GM12892 (cell line): ENCODE measurements around the gene SORCS3.
A peak's percentile ranks its signal among the peaks of the same experiment; 100 is the strongest.

Experiments
- DNase-seq: peaks from one replicate; pipeline ENCODE4 v3.0.0; 2011; ENCODE audit not compliant: insufficient read length
- FAIRE-seq: peaks from 2 replicates; lab custom pipeline; 2011; peaks lifted over from hg19 to GRCh38; lab: Jason Lieb, UNC
- POLR2A ChIP-seq: IDR thresholded peaks from 2 replicates; pipeline ENCODE4 v1.6.1; 2011; ENCODE audit warnings: low read depth, low read length, control low read depth
- POLR2AphosphoS5 ChIP-seq: IDR thresholded peaks from 2 replicates; pipeline ENCODE4 v1.6.1; 2011; ENCODE audit warnings: low read depth, low read length, control low read depth
- TAF1 ChIP-seq: IDR thresholded peaks from 2 replicates; pipeline ENCODE4 v1.6.1; 2011; ENCODE audit warnings: low read depth, mild to moderate bottlenecking, control low read depth, low read length, borderline replicate concordance

The SORCS3 gene

DNA sequence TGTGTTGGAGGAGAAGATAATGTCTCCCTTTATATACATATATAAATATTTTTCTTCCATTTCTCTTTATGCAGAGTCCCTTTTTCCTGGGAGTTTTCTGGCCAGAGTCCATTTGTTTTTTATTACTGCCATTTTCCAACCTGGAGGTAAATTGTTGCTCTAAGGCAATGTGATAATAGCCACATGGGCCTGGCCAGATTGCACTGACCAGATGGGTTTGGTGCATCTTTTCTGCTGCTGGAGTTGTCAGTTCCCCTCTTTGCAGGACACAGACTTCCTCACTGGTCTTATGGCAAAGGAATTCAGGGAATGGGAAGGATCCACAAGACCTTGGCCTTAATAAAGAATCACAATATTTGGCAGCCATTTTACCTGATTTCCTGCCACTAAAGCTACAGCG, 254.9 kb downstream of the SORCS3 start:
- TF ChIP-seq POLR2A, result no peak
- no peak for TF ChIP-seq TAF1
- TF ChIP-seq POLR2AphosphoS5, result no peak
- no peak for FAIRE-seq
- DNase-seq, result no peak

DNA sequence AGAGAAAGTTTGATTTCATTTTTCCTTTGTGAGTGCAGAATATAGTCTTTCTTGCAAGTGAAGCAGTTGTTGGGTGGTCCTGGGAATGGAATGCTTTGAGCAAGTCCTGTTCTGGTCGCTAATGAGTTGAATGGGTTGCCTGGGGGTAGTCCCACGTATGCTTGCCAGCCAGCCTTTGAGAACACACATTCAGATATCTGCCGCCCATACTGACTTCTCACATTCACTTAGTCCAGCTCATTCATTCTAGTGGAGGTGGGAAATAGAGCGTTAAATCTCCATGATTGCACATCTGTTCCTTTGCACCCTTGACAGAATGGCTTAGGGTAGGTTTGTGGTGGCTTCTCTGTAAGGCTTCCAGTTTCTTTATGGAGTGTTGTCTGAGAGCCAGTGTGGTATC, 256.6 kb downstream of the SORCS3 start:
- DNase-seq (no peak), FAIRE-seq (no peak)
- no peak for TF ChIP-seq TAF1
- no peak for TF ChIP-seq POLR2AphosphoS5
- TF ChIP-seq POLR2A, result no peak

DNA sequence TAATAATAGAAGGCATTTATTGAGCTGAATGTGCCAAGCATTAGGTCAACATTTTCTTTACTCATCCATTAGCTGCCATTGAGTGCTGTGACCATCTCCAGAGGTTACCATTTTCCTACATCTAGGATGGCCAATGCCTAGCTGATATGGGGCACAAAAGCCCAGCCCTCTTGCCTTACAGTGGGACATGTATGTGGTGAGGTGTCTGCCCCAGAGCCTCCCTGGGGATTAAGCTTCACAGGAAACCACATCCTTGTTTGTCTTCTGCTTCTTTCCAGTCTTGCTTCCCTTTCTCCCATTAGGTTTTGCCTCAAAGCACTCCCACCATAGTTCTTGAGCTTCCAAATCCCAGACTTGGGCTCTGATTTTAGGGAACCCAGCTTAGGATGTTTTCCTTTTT, 258.7 kb downstream of the SORCS3 start:
- TF ChIP-seq TAF1 (no peak), POLR2A (no peak), POLR2AphosphoS5 (no peak)
- FAIRE-seq, result no peak
- no peak for DNase-seq

DNA sequence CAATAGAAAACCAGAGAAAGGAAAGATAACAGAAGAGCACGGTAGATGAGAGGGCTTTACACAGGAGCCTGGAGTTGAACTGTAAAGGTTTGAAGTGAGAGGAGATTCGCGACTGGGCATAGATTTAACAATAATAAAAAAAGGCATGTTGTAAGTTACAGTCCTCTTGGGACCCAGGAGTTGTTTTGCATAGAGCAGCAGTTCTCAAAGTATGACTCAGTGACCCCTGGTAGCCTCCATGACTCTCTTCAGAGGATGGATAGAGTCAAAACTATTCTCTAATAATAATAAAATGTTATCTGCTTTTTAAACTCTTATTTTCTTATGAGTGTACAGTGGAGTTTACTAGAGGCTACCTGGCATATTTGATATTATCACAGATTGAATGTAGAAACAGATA, 262.3 kb downstream of the SORCS3 start:
- FAIRE-seq, result no peak

DNA sequence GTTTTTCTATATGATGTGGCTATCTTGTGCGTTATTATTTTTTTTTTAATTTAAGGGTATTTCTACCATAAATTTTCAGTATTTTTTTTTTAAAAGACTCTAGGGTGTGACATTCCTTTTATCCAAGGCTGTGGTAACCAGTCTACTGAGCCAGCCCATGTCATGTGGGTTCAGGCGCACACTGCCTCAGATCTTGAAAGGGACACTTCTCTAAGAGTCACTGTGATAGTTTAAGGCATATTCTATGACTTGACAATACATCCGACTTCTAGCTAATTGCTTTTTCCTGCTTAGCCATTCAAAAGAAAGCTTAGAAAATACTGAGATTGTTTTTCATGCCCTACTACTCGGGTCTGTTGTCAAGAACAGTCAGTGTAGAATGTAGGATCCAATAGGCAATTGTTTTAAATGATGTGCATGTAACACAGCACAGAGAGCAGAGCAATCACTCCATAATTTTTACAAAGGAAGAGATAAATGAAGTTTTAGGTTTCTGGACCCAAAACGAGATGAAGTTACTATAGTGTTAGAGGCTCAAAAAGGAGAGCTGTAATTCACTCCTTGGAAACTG, 263.7 kb downstream of the SORCS3 start:
- FAIRE-seq (no peak), DNase-seq (no peak)
- TF ChIP-seq POLR2AphosphoS5 (no peak), POLR2A (no peak), TAF1 (no peak)

More for the DNA sequence above, 262.3 kb downstream of the SORCS3 start:
- DNase-seq, result no peak
- TF ChIP-seq POLR2AphosphoS5 (no peak), POLR2A (no peak), TAF1 (no peak)

DNA sequence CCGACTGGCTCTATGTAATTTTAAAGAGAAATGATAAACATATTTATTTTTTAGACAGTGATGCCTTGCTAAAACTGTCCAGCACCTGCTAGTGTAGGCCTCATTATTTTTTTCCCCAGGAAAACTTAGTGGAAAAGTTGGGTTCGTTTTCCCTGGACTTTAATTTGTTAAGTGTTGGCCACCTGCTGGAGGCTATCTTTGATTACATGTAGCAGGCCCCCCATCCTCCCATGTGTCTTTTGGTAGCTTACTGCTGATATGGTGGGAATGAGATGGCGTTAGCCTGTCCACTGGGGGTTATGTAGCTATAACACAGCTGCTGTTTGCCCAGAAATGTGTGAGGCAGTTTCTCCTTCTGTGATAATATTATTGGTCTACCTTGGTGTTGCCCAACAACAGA, 265.0 kb downstream of the SORCS3 start:
- TF ChIP-seq POLR2A, result no peak
- DNase-seq (no peak), FAIRE-seq (no peak)

DNA sequence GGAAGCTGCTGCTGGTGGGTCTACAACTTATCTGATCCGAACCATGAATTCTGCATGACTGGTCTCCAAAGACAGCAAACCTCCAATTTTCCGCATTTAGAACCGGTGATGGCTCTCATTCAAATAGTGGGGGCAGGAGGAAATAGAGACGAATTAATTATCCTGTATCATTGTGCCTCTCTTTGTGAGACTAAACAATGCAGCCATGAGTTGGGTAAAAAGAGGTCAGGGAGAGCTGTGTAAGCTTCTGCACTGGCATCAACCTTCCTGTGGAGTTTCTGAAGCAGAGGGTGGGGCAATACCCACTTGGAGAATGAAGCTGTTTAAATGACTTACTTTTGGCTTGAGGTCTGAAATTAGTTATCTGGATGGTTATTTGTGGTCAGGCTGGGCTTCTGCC, 266.4 kb downstream of the SORCS3 start:
- no peak for FAIRE-seq
- TF ChIP-seq POLR2AphosphoS5 (no peak), TAF1 (no peak), POLR2A (no peak)
- DNase-seq, result no peak

DNA sequence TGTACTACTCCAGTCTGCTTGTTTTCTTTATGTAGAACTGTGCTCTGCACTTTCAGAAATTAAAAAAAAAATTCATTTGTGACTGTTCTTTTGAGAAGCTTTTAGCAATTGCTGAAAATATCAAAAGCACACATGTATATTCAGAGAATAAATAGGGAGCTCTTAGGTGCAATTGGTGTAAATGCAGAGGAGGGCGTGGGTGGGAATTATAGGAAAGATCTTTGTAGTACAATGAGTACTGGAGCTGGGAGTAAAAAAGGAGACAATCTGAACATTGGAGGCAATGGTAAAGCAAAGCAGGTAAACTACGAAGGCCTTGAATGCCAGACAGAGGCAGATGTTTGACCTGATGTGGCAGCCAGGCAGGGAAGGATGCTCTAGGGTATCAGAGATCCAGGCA, 267.5 kb downstream of the SORCS3 start:
- FAIRE-seq (no peak), DNase-seq (no peak)
- no peak for TF ChIP-seq POLR2AphosphoS5
- TF ChIP-seq TAF1, result no peak
- TF ChIP-seq POLR2A, result no peak

DNA sequence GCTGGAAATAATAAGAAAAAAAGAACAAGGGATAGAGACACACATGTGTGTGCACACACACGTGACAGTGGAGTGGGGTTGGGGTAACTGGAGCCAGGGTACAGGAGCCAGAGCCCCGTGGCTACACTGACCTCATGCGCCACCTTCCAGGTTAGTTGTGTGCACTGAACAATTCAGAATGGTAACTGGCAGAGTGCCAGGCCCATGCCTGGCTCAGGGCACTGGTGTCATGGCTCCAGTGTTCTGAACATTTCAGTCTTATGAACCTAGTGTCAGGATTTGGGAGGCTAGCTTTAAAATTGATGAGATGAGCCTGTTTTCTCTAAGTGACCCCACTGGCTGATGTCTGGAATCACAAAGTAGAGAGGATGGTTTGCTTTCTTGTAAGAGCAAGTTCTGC, 269.6 kb downstream of the SORCS3 start:
- FAIRE-seq (peak; percentile 48), DNase-seq (no peak)
- TF ChIP-seq POLR2A (no peak), TAF1 (no peak), POLR2AphosphoS5 (no peak)

DNA sequence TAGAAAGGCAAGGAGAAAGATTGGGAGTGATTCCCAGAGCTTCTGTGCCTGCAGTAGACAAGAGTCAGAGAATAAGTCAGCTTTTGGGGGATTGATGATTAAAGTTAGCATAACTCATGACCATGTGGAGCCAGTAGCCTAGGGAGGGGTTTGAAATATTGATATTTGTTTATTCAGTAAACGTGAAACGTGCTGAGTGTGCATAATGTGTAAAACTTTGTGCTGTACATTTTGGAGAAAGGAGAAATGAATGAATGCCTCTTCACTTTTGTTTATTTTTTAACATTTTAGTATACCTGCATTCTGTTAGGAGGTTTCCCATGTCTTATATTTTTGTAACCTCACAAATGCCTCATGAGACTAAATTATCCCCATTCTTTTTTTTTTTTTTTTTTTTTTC, 272.3 kb downstream of the SORCS3 start:
- TF ChIP-seq TAF1 (no peak), POLR2A (no peak), POLR2AphosphoS5 (no peak)
- DNase-seq (no peak), FAIRE-seq (no peak)

DNA sequence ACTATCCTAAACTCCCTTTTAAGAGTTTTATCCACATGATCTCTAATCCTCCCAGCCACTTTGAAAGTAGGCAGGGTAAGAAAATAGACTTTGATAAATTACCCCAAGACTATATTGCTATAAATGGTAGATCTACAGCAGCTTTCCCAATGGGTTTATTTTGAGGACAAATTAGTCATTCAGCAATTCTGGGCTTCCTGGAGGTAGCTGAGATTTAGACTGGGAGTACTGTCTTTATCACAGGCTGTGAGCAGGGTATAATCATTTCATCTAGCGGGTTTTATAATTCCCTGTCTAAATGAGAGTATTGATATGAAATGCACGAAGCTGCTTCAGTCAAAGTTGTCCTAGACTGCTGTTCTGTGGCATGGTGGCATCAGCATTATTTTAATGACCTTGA, 279.4 kb downstream of the SORCS3 start:
- TF ChIP-seq POLR2AphosphoS5 (no peak), POLR2A (no peak), TAF1 (no peak)
- FAIRE-seq, result no peak
- DNase-seq, result no peak

DNA sequence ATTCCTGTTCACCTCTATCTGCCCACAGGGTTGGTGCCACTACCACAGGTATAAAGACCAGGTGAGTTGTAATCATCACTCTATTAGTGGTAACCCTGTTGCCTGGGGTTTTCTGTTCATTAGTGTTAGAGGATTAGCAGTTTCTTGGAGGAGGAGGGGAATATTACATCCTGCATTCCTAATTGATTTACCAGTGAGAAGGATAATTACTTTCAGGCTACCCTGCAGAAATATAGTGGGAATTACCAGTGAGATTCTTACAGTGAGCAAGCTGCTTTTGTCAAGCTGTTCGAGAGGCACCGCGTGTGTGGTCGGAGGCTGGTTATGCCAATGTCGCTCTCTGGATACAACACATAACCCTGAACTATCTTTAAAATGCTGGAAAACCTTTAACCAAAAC, 280.7 kb downstream of the SORCS3 start:
- FAIRE-seq (peak; percentile 68), DNase-seq (no peak)
- no peak for TF ChIP-seq POLR2AphosphoS5
- TF ChIP-seq POLR2A, result no peak
- no peak for TF ChIP-seq TAF1
